D721Med (cell line): ENCODE measurements around the gene RTN4RL1.

Source experiments
- DNase-seq: peaks from one replicate; pipeline ENCODE4 v3.0.0; 2011; ENCODE audit warnings: low spot score; ENCODE audit not compliant: insufficient read length
- FAIRE-seq: peaks from 2 replicates; lab custom pipeline; 2011; peaks lifted over from hg19 to GRCh38; lab: Jason Lieb, UNC
- TF ChIP-seq, protein P1 (sequence below): IDR thresholded peaks from 2 replicates; pipeline ENCODE4 v1.5.1; 2012; ENCODE audit warnings: mild to moderate bottlenecking, control low read depth; ENCODE audit not compliant: insufficient read depth; ENCODE audit errors: missing control alignments

RTN4RL1 gene, protein sequence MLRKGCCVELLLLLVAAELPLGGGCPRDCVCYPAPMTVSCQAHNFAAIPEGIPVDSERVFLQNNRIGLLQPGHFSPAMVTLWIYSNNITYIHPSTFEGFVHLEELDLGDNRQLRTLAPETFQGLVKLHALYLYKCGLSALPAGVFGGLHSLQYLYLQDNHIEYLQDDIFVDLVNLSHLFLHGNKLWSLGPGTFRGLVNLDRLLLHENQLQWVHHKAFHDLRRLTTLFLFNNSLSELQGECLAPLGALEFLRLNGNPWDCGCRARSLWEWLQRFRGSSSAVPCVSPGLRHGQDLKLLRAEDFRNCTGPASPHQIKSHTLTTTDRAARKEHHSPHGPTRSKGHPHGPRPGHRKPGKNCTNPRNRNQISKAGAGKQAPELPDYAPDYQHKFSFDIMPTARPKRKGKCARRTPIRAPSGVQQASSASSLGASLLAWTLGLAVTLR

DNA sequence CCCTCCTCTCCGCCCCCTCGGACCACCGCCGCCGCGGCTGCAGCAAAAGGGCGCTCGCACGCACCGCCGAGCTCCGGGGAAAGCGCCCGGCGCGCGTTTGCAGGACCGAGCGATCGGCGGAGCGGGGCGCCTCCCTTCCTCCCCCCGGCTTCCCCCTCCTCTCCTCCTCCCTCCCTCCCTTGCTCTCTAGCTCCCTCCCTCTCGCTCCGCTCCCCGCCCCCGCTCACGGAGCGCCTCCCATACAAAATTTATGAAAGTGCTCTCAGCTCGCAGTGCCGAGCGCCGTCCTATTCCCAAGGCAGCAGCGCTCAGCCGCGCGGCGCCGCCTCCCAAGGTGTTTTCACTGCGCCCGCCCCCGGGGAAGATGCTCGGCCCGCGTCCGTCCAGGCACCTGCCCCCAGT is at the start of gene RTN4RL1:
RTN4RL1 (minus strand) TSS at position 115 of the 402 bp plus-strand sequence. CDS start 469 bp downstream, outside the sequence.
- FAIRE-seq (no peak), DNase-seq (peak; percentile 79)
- TF ChIP-seq, protein P1, sequence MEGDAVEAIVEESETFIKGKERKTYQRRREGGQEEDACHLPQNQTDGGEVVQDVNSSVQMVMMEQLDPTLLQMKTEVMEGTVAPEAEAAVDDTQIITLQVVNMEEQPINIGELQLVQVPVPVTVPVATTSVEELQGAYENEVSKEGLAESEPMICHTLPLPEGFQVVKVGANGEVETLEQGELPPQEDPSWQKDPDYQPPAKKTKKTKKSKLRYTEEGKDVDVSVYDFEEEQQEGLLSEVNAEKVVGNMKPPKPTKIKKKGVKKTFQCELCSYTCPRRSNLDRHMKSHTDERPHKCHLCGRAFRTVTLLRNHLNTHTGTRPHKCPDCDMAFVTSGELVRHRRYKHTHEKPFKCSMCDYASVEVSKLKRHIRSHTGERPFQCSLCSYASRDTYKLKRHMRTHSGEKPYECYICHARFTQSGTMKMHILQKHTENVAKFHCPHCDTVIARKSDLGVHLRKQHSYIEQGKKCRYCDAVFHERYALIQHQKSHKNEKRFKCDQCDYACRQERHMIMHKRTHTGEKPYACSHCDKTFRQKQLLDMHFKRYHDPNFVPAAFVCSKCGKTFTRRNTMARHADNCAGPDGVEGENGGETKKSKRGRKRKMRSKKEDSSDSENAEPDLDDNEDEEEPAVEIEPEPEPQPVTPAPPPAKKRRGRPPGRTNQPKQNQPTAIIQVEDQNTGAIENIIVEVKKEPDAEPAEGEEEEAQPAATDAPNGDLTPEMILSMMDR: no peak

DNA sequence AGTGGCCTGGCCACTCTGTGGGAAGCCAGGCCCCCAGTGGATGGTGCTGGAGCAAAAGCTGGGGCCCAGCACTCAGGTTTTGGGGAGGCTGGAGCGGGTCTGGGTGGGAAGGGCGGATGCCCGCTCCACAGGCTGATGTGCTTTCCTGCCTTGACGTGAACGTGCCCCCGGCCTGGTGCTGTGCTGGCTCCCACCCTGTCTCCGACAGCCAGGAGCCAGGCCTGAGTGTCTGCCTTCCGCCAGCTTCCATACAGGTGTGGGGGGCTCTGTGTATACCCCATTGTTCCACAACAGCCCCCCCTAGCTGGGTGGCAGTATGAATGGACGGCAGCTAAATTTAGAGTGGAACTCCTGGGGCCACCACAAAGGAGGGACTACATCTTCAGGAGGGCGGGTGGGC is 49.8 kb upstream of the RTN4RL1 start:
- FAIRE-seq (no peak), DNase-seq (no peak)
- TF ChIP-seq, protein P1: no peak

DNA sequence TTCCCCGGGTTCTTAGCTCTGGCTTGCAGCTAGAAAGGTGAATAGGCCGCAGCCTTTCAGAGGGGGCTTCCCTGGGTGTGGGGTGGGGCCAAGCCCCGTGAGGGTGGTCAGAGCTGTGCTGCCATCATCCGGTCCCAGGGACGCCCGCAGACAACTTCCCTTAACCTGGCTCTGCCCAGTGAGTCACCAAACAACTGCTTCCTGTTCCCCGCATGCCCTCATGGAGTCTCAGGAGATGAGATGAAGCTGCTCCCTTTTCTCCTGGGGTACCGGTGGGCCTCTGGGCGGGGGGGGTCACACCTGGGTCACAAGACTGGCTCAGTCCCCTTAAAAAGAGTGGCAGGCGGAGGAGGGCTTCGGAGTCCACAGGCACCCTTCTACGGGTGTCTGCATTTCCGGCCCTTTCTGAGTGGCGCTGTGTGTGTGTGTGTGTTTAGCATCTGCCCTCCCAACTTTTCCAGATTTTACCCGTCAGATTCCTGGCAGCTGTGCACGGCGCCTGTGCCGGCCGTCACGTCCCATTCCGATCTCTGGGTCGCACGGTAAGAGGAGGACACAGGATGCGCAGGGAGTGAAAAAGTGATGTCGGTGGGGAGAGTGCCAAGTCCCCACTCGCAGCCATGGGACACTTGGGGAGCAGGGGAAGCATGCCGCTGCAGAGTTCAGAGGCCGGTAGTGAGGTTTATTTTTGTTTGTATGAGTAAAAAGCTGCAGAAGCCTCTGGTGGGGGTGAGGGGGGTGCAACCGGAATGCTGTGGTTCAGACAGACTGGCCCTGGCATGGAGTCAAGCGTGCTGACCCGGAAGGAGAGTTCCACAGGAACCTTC is 46.5 kb upstream of the RTN4RL1 start:
- TF ChIP-seq, protein P1: no peak
- FAIRE-seq: no peak
- DNase-seq: no peak

DNA sequence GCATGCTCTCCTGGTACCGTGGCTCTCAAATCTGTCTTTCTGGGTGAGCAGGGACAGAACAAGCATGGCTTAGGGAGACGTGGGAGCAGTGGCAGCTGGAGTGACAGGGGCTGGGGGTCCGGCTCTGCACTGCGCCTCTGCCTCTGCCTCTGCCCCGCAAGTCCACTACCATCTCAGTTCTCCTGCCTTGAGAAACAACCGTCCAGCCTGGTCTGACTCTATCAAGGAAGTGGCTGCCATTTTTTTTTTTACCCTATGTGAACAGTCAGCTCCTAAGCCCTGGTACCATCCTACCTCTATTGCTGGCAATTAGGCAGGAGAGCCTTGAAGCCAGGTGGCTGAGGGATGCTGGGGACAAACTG is 45.9 kb upstream of the RTN4RL1 start:
- DNase-seq (no peak), FAIRE-seq (no peak)
- TF ChIP-seq, protein P1: no peak

DNA sequence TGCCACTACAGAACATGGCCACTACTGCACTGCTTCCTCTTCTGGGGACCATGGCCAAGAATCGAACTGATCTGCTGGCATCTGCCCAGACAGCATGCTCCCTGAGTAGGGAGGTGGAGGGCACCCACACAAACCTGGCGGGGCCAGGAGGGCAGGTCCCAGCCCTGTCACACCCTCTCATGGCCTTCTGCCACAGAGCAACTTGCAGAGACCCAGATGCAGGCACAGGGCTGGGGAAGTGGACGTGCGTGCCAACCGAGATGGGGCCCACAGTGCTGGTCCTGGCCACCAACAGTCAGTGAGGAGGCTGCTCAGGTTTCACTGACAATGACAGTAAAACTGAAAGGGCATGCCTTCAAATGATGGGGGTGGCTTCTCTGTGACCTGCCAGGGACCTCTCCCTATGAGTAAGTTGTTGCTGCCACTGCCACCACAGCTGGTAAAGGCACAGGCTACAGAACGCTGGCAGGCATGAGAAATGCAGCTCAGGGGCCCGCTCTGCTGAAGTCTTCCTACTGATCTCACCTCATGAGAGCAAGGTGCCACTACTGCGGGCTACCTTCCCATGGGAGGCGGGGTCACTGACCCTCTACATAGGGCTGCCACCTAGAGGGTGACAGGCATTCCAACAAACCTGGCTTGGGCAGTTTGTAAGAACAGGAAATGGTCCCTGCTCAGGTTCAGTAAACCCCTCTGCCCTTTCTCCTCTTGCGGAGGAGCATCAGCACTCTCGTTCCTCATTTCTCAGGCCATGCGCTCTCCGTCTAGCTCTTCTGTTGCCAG is 45.3 kb upstream of the RTN4RL1 start:
- FAIRE-seq: no peak
- TF ChIP-seq, protein P1: no peak
- no peak for DNase-seq

DNA sequence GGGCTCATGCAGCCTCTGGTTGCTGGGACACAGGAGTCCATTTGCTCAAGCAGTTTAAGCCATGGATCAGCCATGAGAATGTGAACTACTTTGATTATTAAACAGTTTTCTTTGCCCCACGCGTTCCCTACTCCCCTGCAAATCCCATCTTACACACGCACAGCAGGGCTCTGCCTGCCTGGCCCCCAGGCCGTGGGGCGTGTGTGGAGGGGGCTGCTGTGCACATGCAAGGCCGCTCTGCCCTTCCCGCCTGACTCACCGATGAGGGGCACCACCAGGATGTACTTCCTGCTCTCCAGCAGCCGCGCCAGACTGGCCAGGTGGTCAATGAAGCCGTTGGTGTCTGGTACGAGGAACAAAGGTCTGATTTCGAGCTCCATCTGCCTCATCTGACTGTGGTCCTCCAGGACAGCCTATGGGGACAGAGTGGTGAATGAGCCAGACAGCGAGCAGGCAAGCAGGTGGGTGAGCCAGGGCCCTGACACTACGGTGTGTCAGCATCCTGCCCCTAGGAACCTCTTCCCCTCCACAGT is 43.5 kb upstream of the RTN4RL1 start:
- no peak for FAIRE-seq
- DNase-seq: no peak
- TF ChIP-seq, protein P1: no peak
